ENCODE data around the gene PSD2. TPM values are rescaled to one million over a fixed set of nuclear protein-coding genes. Genes with fewer than 3 reads are reported as not detected.

PSD2 gene
- total RNA-seq, 1 experiment from 2014 or later, result 0.05 TPM

DNA sequence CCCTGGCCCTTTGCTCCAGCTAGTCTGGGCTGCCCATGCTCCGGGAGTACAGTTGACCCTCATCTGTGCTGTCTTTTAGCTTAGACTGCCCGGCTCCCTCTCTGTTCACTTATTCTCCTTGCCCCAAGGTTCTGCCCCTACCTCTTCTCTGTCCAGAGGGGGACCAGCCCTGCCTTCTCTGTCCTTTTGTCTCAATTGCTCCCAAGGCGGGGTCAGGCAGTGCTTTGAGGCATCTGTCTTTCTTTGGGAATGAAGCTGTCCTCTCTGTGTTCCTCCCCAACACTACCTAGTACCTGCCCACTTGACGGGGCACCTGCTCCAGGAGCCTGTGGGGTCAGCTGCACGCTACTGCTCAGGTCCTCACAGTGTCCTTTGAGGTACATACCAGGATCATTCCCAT, 59.3 kb downstream of the PSD2 start:
- no peaks in the 10 kb centered on the region for H3K27me3 ChIP-seq (ENCODE audit: control insufficient read depth, insufficient read depth, low read length)
- BruUV-seq (replicated peaks), result no TSS peak

GRCh38 chr5:139855451-139855850, 59.8 kb downstream of the PSD2 start:
- no TSS peak for BruUV-seq (replicated peaks)
- Histone ChIP-seq H3K9me3 (ENCODE audit: control insufficient read depth, insufficient read depth, low read depth, low read length) (no peaks in the 10 kb centered on the region), H3K27ac (ENCODE audit: low read length) (no peak overlapping the region), H3K27me3 (ENCODE audit: control insufficient read depth, insufficient read depth, low read length) (no peaks in the 10 kb centered on the region), H3K4me3 (ENCODE audit: low read depth in 2 of 2, low read length in 2 of 2) (no peak overlapping the region), H3K36me3 (ENCODE audit: control insufficient read depth, insufficient read depth, low read length) (no peaks in the 10 kb centered on the region), H3K4me1 (ENCODE audit: control insufficient read depth, insufficient read depth, low read length) (no peaks in the 10 kb centered on the region)
- in situ Hi-C loops (cut with HindIII; ENCODE audit: low pct_unique_long_range_greater_than_20kb, low sequenced_read_pairs), result no loop called here
- ChIA-PET POLR2A (interaction anchor here (0.6 kb wide), 1 partner anchor 30 kb away, joined by 3 read pairs; no protein-coding TSS in a partner anchor), CTCF (no interaction called here)
- intact Hi-C loops (cut with micrococcal nuclease; ENCODE audit: unreplicated experiment), result loop anchor here (5.0 kb wide), 1 partner anchor 112 kb away; no protein-coding TSS in a partner anchor
- ATAC-seq (no peak), DNase-seq (ENCODE audit: low read depth, low spot score) (no peak)
- TF ChIP-seq SIN3A (IDR thresholded peaks at IDR 0.05; ENCODE audit: borderline replicate concordance, insufficient read depth, low read depth, low read length) (no peak), CTCF (IDR thresholded peaks at IDR 0.05) (no peak), POLR2AphosphoS5 (IDR thresholded peaks at IDR 0.05; ENCODE audit: low read depth, low read length) (no peak), TCF7L2 (IDR thresholded peaks at IDR 0.05; ENCODE audit: low read depth, low read length) (no peak)
- TF ChIP-seq, protein P1, sequence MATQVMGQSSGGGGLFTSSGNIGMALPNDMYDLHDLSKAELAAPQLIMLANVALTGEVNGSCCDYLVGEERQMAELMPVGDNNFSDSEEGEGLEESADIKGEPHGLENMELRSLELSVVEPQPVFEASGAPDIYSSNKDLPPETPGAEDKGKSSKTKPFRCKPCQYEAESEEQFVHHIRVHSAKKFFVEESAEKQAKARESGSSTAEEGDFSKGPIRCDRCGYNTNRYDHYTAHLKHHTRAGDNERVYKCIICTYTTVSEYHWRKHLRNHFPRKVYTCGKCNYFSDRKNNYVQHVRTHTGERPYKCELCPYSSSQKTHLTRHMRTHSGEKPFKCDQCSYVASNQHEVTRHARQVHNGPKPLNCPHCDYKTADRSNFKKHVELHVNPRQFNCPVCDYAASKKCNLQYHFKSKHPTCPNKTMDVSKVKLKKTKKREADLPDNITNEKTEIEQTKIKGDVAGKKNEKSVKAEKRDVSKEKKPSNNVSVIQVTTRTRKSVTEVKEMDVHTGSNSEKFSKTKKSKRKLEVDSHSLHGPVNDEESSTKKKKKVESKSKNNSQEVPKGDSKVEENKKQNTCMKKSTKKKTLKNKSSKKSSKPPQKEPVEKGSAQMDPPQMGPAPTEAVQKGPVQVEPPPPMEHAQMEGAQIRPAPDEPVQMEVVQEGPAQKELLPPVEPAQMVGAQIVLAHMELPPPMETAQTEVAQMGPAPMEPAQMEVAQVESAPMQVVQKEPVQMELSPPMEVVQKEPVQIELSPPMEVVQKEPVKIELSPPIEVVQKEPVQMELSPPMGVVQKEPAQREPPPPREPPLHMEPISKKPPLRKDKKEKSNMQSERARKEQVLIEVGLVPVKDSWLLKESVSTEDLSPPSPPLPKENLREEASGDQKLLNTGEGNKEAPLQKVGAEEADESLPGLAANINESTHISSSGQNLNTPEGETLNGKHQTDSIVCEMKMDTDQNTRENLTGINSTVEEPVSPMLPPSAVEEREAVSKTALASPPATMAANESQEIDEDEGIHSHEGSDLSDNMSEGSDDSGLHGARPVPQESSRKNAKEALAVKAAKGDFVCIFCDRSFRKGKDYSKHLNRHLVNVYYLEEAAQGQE (IDR thresholded peaks at IDR 0.05; ENCODE audit: insufficient read depth in 1 of 2, low read depth in 2 of 2, low read length in 1 of 2), result no peak

More for the DNA sequence above, 59.3 kb downstream of the PSD2 start:
- Histone ChIP-seq H3K36me3 (ENCODE audit: control insufficient read depth, insufficient read depth, low read length) (no peaks in the 10 kb centered on the region), H3K4me1 (ENCODE audit: control insufficient read depth, insufficient read depth, low read length) (no peaks in the 10 kb centered on the region), H3K27ac (ENCODE audit: low read length) (no peak overlapping the region), H3K4me3 (ENCODE audit: low read depth in 2 of 2, low read length in 2 of 2) (no peak overlapping the region), H3K9me3 (ENCODE audit: control insufficient read depth, insufficient read depth, low read depth, low read length) (no peaks in the 10 kb centered on the region)
- DNase-seq (ENCODE audit: low read depth, low spot score) (no peak), ATAC-seq (no peak)
- CTCF ChIA-PET, result no interaction called here
- TF ChIP-seq TCF7L2 (IDR thresholded peaks at IDR 0.05; ENCODE audit: low read depth, low read length) (no peak), SIN3A (IDR thresholded peaks at IDR 0.05; ENCODE audit: borderline replicate concordance, insufficient read depth, low read depth, low read length) (no peak), CTCF (IDR thresholded peaks at IDR 0.05) (no peak), POLR2AphosphoS5 (IDR thresholded peaks at IDR 0.05; ENCODE audit: low read depth, low read length) (no peak)
- TF ChIP-seq, protein P1 (IDR thresholded peaks at IDR 0.05; ENCODE audit: insufficient read depth in 1 of 2, low read depth in 2 of 2, low read length in 1 of 2), result no peak
- POLR2A ChIA-PET, result interaction anchor here (0.6 kb wide), 1 partner anchor 30 kb away, joined by 3 read pairs; no protein-coding TSS in a partner anchor
- in situ Hi-C loops (cut with HindIII; ENCODE audit: low pct_unique_long_range_greater_than_20kb, low sequenced_read_pairs), result no loop called here
- intact Hi-C loops (cut with micrococcal nuclease; ENCODE audit: unreplicated experiment), result loop anchor here (5.0 kb wide), 1 partner anchor 112 kb away; no protein-coding TSS in a partner anchor
